ENCODE measurements around the gene RAD50. TPM values are rescaled to one million over a fixed set of nuclear protein-coding genes. Genes with fewer than 3 reads are reported as not detected.

The RAD50 gene
- polyA plus RNA-seq, 1 of the 3 experiments (the other 2 are of a cell fraction): 20.0 TPM

DNA sequence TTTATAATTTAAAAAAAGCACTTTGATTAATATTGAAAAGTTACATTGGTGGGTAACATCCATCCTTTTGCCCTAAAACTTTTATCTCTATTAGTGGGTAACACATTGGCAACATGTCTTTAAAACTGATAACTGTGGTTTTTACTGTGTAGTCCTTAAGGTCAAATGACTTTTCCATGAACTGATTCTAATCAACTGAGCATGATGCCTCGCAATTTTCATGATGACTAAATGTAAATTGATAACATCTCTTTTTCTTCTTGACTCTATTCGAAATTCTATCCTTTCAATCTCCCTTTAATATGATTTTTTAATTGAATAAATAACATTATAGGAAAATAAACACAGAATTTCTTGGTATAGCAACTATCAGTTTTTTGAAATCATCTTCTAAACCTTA is 7.2 kb upstream of the RAD50 start:
- 32% methylated on average over 2 of the region's 2 CpGs for WGBS (ENCODE audit: low lambda C conversion rate)
- Histone ChIP-seq H3K4me1 (ENCODE audit: control insufficient read depth in 1 of 2, insufficient read depth in 2 of 2, low read depth in 1 of 2, low read length in 1 of 2) (peaks cover 0 to 8% of the 10 kb centered on the region in 2 experiments; a peak in 2 of 4 replicates), H3K4me3 (ENCODE audit: low read depth in 2 of 2, low read length in 1 of 2) (no peak overlapping the region), H3F3A (replicated peaks; ENCODE audit: insufficient read depth) (no peaks in the 10 kb centered on the region), H2AFZ (ENCODE audit: low read depth) (no peak overlapping the region), H3K9me3 (no peaks in the 10 kb centered on the region), H3K27ac (ENCODE audit: low read depth in 2 of 2, low read length in 1 of 2) (no peak overlapping the region), H3K9ac (no peak overlapping the region), H3K4me2 (no peak overlapping the region), H4K20me1 (ENCODE audit: insufficient read depth) (no peaks in the 10 kb centered on the region), H3K79me2 (ENCODE audit: insufficient read depth) (no peaks in the 10 kb centered on the region), H3K36me3 (replicated peaks in 1 of 2; ENCODE audit: control insufficient read depth in 1 of 2, insufficient read depth in 2 of 2, low read length in 1 of 2) (no peaks in the 10 kb centered on the region), H3K27me3 (ENCODE audit: insufficient read depth) (no peaks in the 10 kb centered on the region; the same call in 1 of the 2 replicates), H3K9me2 (no peaks in the 10 kb centered on the region)
- TF ChIP-seq USF2 (IDR thresholded peaks at IDR 0.05; ENCODE audit: borderline replicate concordance, low read depth, low read length) (no peak), PBX3 (IDR thresholded peaks at IDR 0.05) (no peak), TEAD4 (IDR thresholded peaks at IDR 0.05; ENCODE audit: borderline replicate concordance, insufficient read depth) (no peak), RCOR1 (IDR thresholded peaks at IDR 0.05; ENCODE audit: low read length) (no peak), RXRA (IDR thresholded peaks at IDR 0.05; ENCODE audit: borderline replicate concordance, low read depth) (no peak)
- ChIA-PET POLR2A (no interaction called here), CTCF (interaction anchor here (0.6 to 7.0 kb wide), 2 partner anchors 22 to 55 kb away, joined by 3 to 38 read pairs; no protein-coding TSS in a partner anchor)
- DNase-seq: no peak

GRCh38 chr5:132556153-132556762 is 519 bp upstream of the RAD50 start:
- peak overlapping the region; percentile 84 for H3K9ac ChIP-seq
- peak overlapping the region; percentile 73 to 81 for H3K4me3 ChIP-seq (ENCODE audit: low read depth in 2 of 2, low read length in 1 of 2)
- H3K27me3 ChIP-seq (ENCODE audit: insufficient read depth): no peaks in the 10 kb centered on the region
- no peak for DNase-seq
- H3K79me2 ChIP-seq (ENCODE audit: insufficient read depth): peaks cover 38% of the 10 kb centered on the region
- WGBS (ENCODE audit: low lambda C conversion rate): 10% methylated on average over 15 of the region's 15 CpGs
- POLR2A ChIA-PET: interaction anchor here (1.0 to 1.6 kb wide), 2 partner anchors 12 to 14 kb away, joined by 4 read pairs; no protein-coding TSS in a partner anchor
- peak overlapping the region; percentile 85 for H3K4me2 ChIP-seq
- no peaks in the 10 kb centered on the region for H3K9me3 ChIP-seq
- H3K36me3 ChIP-seq (replicated peaks in 1 of 2; ENCODE audit: control insufficient read depth in 1 of 2, insufficient read depth in 2 of 2, low read length in 1 of 2): peaks cover 15 to 17% of the 10 kb centered on the region in 2 experiments
- no peaks in the 10 kb centered on the region for H3K9me2 ChIP-seq
- peak overlapping the region; percentile 92 to 98 for H3K27ac ChIP-seq (ENCODE audit: low read depth in 2 of 2, low read length in 1 of 2)
- CTCF ChIA-PET: interaction anchor here (1.4 kb wide), 1 partner anchor 29 kb away, joined by 12 read pairs; no protein-coding TSS in a partner anchor
- H3F3A ChIP-seq (replicated peaks; ENCODE audit: insufficient read depth): peaks cover 20% of the 10 kb centered on the region
- TF ChIP-seq NRF1 (IDR thresholded peaks at IDR 0.05; ENCODE audit: low read depth, low read length) (peak; percentile 41; the same call in 1 of the 2 replicates), FOXM1 (IDR thresholded peaks at IDR 0.05; ENCODE audit: low read depth) (no peak), PBX3 (IDR thresholded peaks at IDR 0.05) (0 out of 2 replicates have a peak, but pooled peaks have one; percentile 11), EP300 (IDR thresholded peaks at IDR 0.05; ENCODE audit: borderline replicate concordance in 1 of 2, low read depth in 1 of 2, low read length in 1 of 2) (no peak), YY1 (IDR thresholded peaks at IDR 0.05; ENCODE audit: low read depth) (peak; percentile 57; the same call in 1 of the 2 replicates), RFX5 (IDR thresholded peaks at IDR 0.05; ENCODE audit: low read length) (0 out of 2 replicates have a peak, but pooled peaks have one; percentile 5)
- H2AFZ ChIP-seq (ENCODE audit: low read depth): peak overlapping the region; percentile 88
- H3K4me1 ChIP-seq (ENCODE audit: control insufficient read depth in 1 of 2, insufficient read depth in 2 of 2, low read depth in 1 of 2, low read length in 1 of 2): peaks cover 0 to 6% of the 10 kb centered on the region in 2 experiments; a peak in 2 of 4 replicates
- H4K20me1 ChIP-seq (ENCODE audit: insufficient read depth): no peaks in the 10 kb centered on the region
